GM18498 (cell line): ENCODE results near the gene MPRIP.
"Not testable (repeated sequence)": the region's sequence is repeated elsewhere in the genome, so short reads cannot be mapped to it uniquely, and the experiment has no call there.

Experiments used
- ATAC-seq: cut with Tn5 transposase; IDR thresholded peaks from one replicate; pipeline ENCODE4 v1.9.1; 2021; ENCODE audit warnings: mild to moderate bottlenecking, moderate library complexity; ENCODE audit not compliant: unreplicated experiment

The MPRIP gene

GRCh38 chr17:17125136-17126084, 83.2 kb downstream of the MPRIP start:
- no peak for ATAC-seq

DNA sequence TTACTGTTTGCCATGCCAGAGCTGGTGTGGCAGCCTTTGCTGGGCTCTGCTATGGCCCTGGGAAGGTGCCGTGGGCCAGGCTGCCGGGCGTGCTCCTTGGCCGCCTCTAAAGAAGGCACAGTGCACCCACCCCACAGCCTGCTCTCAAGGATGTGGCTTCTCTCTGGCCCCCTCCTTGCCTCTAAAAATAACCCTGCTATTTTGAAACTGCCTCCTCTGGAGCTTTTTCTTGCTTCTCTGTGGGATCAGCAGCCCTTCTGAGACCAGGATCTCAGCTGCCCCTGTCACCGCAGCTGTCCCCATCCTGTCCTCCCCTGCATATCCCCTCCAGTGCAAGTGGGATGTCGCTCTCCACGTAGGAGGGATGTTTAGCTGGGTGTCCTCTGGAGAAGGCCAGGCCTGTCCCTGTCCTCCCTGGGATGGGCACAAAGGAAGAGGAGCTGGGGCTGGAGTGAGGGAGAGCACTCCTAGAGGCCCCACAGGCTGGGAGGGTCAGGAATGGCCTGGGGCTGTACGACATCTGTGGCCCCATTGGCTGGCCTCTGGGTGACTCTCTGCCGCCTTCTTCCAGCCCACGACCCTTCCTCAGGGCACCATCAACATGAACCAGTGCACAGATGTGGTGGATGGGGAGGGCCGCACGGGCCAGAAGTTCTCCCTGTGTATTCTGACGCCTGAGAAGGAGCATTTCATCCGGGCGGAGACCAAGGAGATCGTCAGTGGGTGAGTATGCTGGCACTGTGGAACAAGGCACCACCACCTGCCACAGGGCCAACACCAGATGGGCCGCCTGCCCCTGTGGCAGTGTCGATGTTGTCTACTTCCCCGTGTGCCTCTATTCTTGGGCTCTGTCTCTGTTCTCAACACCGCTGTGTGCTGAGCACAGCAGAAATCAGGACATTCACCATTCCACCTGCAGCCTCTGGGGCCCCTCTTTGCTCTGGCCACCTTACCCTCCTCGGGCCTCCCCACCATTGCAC, 84.2 kb downstream of the MPRIP start:
- no peak for ATAC-seq

DNA sequence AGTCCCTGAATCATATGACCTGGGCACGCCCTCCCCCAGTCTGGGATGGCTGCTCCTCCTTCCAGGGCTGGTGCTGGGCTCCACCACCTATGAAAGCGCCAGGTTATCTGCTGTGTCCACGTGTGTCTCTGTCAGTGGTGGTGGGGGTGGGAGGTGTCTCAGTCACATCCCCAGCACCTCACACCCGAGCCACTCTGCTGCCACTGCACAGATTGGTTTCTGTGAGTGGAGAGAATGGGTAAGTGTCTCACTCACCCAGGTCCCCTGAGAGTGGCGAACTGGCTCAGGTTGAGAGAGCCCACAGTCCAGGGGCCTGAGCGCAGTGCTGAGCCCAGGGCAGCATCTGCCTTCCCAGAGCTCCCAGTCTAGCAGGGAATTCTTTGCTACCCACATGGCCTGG, 84.9 kb downstream of the MPRIP start:
- ATAC-seq = no peak

DNA sequence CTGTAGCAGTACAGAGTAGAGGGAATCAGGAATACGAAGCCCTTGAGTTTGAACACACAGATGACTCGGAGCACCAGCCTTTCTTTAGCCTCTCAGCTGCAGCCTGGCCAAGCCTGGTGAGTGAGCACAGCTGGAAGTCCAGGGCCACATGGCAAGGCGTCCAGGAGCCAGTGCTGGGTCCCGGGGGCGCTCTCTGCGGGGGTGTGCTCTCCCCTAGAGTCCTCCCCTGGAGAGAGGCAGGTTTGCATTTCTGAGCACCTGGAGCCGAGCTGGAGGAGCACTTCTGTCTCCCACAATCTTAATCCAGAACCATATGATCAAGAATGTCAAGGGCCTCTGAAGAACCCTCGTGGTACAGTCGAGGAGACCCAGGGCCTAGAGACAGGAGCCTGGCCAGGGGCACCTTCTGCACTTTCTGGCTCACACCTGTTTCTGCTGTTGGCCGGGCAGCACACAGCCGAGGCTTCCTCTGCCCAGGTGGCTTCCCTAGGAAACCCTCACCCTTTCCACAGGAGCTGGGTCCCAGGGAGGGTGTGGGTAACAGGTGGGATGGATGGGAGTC, 85.6 kb downstream of the MPRIP start:
- no peak for ATAC-seq

GRCh38 chr17:17128476-17129075, 86.3 kb downstream of the MPRIP start:
- no peak for ATAC-seq

DNA sequence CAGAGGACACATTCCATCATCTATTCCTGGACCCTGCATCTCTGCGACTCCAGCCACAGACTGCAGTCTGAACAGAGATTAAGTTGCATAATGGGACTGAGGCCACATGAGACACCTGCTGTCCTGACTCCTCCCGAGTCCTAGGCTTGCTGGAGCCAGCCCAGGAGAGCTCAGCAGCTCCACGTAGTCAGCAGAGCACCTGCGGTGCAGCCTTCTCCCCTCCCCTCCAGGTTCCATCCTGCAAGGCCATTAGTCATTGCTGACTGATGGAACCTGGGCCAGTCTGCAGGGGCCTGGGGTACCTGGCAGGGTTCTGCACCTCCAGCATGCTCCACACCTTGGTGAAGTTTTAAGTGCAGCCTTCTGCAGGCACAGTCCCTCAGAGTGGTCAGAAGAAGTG, 87.2 kb downstream of the MPRIP start:
- no peak for ATAC-seq

DNA sequence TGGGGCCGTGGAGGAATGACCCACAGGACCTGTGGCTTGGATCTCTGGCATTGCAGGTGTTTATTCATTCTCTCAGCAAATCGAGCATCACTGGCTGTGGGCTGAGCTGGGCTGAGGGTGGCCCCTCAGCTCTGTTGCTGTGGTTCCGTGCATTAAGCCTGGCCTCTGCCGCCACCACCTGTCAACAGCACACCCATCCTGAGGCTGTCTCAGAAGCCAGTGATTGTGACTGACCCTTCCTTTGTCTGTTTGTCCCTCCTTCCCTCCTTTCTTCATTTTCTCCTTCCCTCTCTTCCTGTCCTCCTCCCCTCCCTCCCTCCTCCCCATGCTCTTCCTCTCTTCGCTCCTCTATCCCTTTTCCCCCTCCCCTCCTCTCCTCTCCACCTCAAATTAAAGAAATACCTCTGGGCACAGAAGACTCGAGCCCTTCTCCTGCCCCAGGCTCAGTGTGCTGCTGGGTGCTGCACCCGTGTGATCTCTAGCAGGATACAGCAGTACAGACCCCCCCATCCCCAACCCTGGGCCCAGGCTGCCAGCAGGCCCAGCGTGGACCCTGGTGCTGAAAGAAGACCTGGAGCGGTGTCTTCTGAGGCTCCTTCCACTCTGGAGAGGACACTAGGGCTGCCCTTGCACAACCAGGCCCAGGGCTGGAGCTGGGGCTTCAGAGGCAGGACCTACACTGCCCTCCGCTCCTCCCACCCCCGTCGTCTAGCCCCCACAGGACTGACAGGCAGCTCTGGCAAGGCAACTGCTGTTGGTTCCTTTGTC, 88.0 kb downstream of the MPRIP start:
- no peak for ATAC-seq

- no peak for ATAC-seq
Observed at GRCh38 chr17:17131839-17132238, 89.6 kb downstream of the MPRIP start.

DNA sequence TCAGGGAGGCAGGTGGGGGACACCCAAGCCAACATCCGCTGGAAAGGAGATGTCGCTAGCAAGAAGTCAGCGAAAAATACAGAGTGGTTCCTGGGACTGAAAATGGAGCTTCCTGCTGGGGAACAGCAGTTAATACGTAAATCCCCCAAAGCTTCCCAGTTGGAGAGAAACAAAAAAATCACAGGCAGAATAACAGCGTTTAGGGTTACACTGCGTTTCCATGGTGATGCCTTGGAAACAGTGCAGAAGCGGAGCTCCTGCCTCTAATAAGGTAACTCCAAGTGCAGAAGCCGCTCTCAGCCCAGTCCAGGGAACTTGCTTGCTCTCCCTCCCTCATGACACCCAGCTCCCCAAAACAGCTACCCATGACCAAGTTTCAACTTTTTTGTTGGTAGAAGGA, 90.5 kb downstream of the MPRIP start:
- no peak for ATAC-seq

DNA sequence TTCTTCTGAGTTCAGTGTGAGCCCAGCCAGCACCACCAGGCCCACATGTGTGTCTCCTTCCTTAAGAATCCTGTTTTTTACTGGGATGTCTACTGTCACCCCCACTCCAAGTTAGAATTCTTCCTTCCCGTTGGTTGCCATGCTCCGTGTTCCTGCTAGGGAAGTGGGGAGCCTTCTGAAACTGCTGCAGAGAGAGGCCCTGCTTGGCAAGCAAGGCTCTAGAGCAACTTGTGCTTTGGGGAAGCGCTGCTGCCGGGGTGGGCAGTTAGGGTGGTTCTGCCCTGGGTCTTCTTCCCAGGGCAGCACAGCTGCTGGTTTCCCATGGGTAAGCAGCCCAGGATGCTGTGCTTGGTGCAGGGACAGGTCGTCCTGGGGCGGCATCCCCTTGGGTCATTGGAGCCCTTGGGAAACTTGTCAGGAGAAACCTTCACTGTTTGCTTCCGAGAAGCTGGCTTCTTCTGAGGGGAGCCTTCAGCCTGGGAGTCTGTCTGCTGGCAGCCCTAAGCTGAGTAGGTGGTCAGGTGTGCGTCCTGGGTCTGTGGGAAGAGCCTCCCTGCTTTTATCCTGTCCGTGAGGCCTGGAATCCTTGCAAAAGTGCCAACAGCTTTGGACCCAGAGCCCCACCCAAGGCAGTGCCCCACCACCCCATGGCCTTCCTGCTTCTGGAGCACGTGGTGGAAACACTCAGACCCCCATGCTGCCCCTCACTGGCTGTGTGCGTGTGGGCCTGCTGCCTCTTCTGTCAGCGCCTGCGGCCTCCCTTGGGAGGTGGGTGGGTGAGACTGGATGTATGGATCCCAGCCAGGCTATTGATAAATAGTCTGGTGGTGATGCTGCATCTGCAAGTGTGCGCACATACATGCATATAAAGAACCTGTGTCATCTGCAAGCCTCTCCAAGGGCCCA, 92.0 kb downstream of the MPRIP start:
- no peak for ATAC-seq

- no peak for ATAC-seq
Observed at GRCh38 chr17:17134957-17135333, 92.7 kb downstream of the MPRIP start.

- not testable (repeated sequence) for ATAC-seq
Observed at GRCh38 chr17:17136221-17136620, 94.0 kb downstream of the MPRIP start.

DNA sequence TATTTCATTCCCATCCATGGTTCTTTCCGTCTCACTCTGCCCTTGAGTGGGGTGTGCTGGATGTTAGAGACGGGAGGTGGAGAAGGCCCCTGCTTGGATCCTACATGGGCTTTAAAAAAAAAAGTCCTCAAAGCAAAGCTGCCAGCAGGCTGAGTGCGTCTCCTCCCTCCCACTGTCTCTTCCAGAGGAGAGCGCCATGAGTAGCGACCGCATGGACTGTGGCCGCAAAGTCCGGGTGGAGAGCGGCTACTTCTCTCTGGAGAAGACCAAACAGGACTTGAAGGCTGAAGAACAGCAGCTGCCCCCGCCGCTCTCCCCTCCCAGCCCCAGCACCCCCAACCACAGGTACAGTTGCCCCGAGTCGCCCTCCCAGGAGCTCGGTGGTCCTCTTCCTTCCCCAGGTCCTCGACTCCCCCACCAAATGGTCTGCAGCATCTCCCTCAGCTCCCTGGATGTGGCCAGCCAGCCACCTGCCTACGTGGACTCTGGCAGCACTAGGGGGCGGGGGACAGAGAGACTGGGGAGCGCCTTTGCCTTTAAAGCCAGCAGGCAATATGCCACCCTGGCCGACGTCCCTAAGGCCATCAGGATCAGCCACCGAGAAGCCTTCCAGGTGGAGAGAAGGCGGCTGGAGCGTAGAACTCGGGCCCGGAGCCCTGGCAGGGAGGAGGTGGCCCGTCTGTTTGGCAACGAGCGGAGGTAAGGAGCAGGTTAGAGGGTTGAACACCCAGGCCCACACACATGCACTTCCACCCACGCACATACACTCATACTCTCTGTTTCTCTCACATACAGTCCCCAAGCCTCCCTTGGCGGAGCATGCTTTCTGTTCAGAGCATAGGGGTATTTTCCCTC, 95.7 kb downstream of the MPRIP start:
- ATAC-seq = no peak

- ATAC-seq = no peak
Observed at GRCh38 chr17:17139972-17140589, 97.8 kb downstream of the MPRIP start.

- no peak for ATAC-seq
Observed at GRCh38 chr17:17140590-17140980, 98.3 kb downstream of the MPRIP start.

GRCh38 chr17:17141279-17141678, 99.0 kb downstream of the MPRIP start:
- ATAC-seq = no peak

GRCh38 chr17:17141860-17142552, 99.7 kb downstream of the MPRIP start:
- no peak for ATAC-seq
